Measurements from ENCODE around the gene CDCA7. TPM values are rescaled to one million over a fixed set of nuclear protein-coding genes. Genes with fewer than 3 reads are reported as not detected.

CDCA7 gene
- total and polyA plus RNA-seq, 2 donors from 2014 or later, result 0.34 to 2.0 TPM

- Histone ChIP-seq H3K27ac (ENCODE audit: low read depth in 2 of 2, low read length in 2 of 2) (no peak overlapping the region), H3K9ac (ENCODE audit: low read length in 3 of 3) (no peak overlapping the region), H3K36me3 (ENCODE audit: control insufficient read depth in 2 of 3, insufficient read depth in 3 of 3, low read length in 3 of 3) (no peaks in the 10 kb centered on the region), H3K4me3 (ENCODE audit: low read length in 3 of 3) (no peak overlapping the region), H3K9me3 (ENCODE audit: control insufficient read depth in 2 of 3, insufficient read depth in 1 of 3, low read length in 3 of 3) (peaks cover 0 to 9% (median 3%) of the 10 kb centered on the region in 3 donors), H3K4me1 (ENCODE audit: control insufficient read depth in 2 of 3, insufficient read depth in 2 of 3, low read depth in 1 of 3, low read length in 3 of 3) (peaks cover 0 to 4% (median 0%) of the 10 kb centered on the region in 3 donors), H3K27me3 (ENCODE audit: control insufficient read depth, insufficient read depth, low read length) (no peaks in the 10 kb centered on the region)
- TF ChIP-seq CTCF (IDR thresholded peaks at IDR 0.05; ENCODE audit: borderline replicate concordance, extremely low read depth, insufficient read depth), result no peak
- FAIRE-seq, result no peak
- intact Hi-C loops (cut with DNase I), result no loop called here
- DNase-seq, result no peak
Measured at GRCh38 chr2:173350383-173350782, 4.3 kb upstream of the CDCA7 start.

DNA sequence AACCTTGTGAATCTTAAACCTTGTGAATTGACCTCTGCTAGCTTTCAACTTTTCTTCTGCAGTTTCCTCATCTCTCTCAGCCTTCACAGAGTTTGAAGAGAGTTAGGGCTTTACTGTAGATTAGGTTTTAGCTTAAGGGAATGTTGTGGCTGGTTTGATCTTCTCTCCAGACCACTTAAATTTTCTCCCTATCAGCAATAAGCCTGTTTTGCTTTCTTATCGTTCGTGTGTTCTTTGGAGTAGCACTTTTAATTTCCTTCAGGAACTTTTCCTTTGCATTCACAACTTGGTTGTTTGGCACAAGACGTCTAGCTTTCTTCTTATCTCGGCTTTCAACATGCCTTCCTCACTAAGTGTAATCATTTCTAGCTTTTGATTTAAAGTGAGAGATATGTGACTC is 2.8 kb upstream of the CDCA7 start:
- Histone ChIP-seq H3K4me1 (ENCODE audit: control insufficient read depth in 2 of 3, insufficient read depth in 2 of 3, low read depth in 1 of 3, low read length in 3 of 3) (peaks cover 0 to 4% (median 0%) of the 10 kb centered on the region in 3 donors), H3K36me3 (ENCODE audit: control insufficient read depth in 2 of 3, insufficient read depth in 3 of 3, low read length in 3 of 3) (no peaks in the 10 kb centered on the region), H3K9ac (ENCODE audit: low read length in 3 of 3) (no peak overlapping the region), H3K27me3 (ENCODE audit: control insufficient read depth, insufficient read depth, low read length) (no peaks in the 10 kb centered on the region), H3K4me3 (ENCODE audit: low read length in 3 of 3) (no peak overlapping the region), H3K27ac (ENCODE audit: low read depth in 2 of 2, low read length in 2 of 2) (no peak overlapping the region), H3K9me3 (ENCODE audit: control insufficient read depth in 2 of 3, insufficient read depth in 1 of 3, low read length in 3 of 3) (peaks cover 0 to 1% (median 0%) of the 10 kb centered on the region in 3 donors)
- no peak for FAIRE-seq
- DNase-seq, result no peak
- no peak for TF ChIP-seq CTCF (IDR thresholded peaks at IDR 0.05; ENCODE audit: borderline replicate concordance, extremely low read depth, insufficient read depth)
- intact Hi-C loops (cut with DNase I), result no loop called here

GRCh38 chr2:173353556-173353955 is 1.1 kb upstream of the CDCA7 start:
- Histone ChIP-seq H3K27me3 (ENCODE audit: control insufficient read depth, insufficient read depth, low read length) (no peaks in the 10 kb centered on the region), H3K9me3 (ENCODE audit: control insufficient read depth in 2 of 3, insufficient read depth in 1 of 3, low read length in 3 of 3) (no peaks in the 10 kb centered on the region), H3K27ac (ENCODE audit: low read depth in 2 of 2, low read length in 2 of 2) (no peak overlapping the region), H3K9ac (ENCODE audit: low read length in 3 of 3) (no peak overlapping the region), H3K4me1 (ENCODE audit: control insufficient read depth in 2 of 3, insufficient read depth in 2 of 3, low read depth in 1 of 3, low read length in 3 of 3) (peaks cover 0 to 4% (median 0%) of the 10 kb centered on the region in 3 donors), H3K4me3 (ENCODE audit: low read length in 3 of 3) (no peak overlapping the region), H3K36me3 (ENCODE audit: control insufficient read depth in 2 of 3, insufficient read depth in 3 of 3, low read length in 3 of 3) (no peaks in the 10 kb centered on the region)
- FAIRE-seq (no peak), DNase-seq (no peak)
- intact Hi-C loops (cut with DNase I), result no loop called here
- TF ChIP-seq CTCF (IDR thresholded peaks at IDR 0.05; ENCODE audit: borderline replicate concordance, extremely low read depth, insufficient read depth), result no peak

DNA sequence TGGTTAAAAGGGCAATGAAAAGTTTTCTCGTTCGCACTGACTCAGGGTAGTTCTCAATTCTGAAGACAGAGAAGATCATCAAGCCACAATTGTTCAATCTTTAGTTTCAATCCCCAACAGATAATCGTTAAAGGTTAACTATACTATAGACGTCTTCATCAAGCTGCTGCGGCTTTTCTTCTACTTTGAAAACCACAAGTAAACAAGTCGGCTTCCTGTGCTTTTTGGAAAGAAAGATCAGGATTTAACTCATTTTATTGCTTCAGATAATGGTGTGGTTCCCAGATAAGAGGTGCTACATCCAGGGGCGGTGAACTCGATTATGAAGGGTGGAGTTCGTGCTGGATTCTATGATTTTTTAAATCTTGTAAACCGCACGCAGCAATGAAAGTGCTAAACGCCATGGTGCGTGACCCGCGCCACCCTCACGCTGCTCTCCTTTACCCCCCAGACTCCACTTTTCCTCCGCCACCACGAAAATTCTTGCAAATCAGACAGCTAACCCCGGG is 545 bp upstream of the CDCA7 start:
- H3K4me3 ChIP-seq (ENCODE audit: low read length in 3 of 3), result peak overlapping the region; percentile 21 to 75 (median 51)
- no peaks in the 10 kb centered on the region for H3K9me3 ChIP-seq (ENCODE audit: control insufficient read depth in 2 of 3, insufficient read depth in 1 of 3, low read length in 3 of 3)
- no peak overlapping the region for H3K27ac ChIP-seq (ENCODE audit: low read depth in 2 of 2, low read length in 2 of 2)
- TF ChIP-seq CTCF (IDR thresholded peaks at IDR 0.05; ENCODE audit: borderline replicate concordance, extremely low read depth, insufficient read depth), result no peak
- H3K4me1 ChIP-seq (ENCODE audit: control insufficient read depth in 2 of 3, insufficient read depth in 2 of 3, low read depth in 1 of 3, low read length in 3 of 3), result peaks cover 0 to 4% (median 0%) of the 10 kb centered on the region in 3 donors
- intact Hi-C loops (cut with DNase I), result no loop called here
- peak overlapping the region in 1 of 3 donors; percentile 47 for H3K9ac ChIP-seq (ENCODE audit: low read length in 3 of 3)
- no peak for DNase-seq
- H3K27me3 ChIP-seq (ENCODE audit: control insufficient read depth, insufficient read depth, low read length), result no peaks in the 10 kb centered on the region
- no peak for FAIRE-seq
- no peaks in the 10 kb centered on the region for H3K36me3 ChIP-seq (ENCODE audit: control insufficient read depth in 2 of 3, insufficient read depth in 3 of 3, low read length in 3 of 3)
